Activated CD4-positive, alpha-beta memory T cell treated with anti-CD3 and anti-CD28 coated beads for 36 hours (primary cell): ENCODE results near the gene CDH12. TPM values are rescaled to one million over a fixed set of nuclear protein-coding genes. Genes with fewer than 3 reads are reported as not detected.
"Not testable (repeated sequence)": the region's sequence is repeated elsewhere in the genome, so short reads cannot be mapped to it uniquely, and the experiment has no call there.

ENCODE experiments used
- CTCF ChIA-PET: fragments of 350-600 bp; sonication (Branson Sonifier 250); formaldehyde crosslinking; loops from one replicate; lab custom pipeline; 2021; ENCODE audit warnings: antibody characterized with exemption, inconsistent platforms; lab: Charles Lee
- POLR2A ChIA-PET: fragments of 350-600 bp; sonication (Branson Sonifier 250); formaldehyde crosslinking; loops from one replicate; lab custom pipeline; 2021; ENCODE audit warnings: antibody characterized with exemption; lab: Charles Lee
- DNase-seq: peaks from one replicate; pipeline ENCODE4 v3.0.0-alpha.2; 2020
- H3K27ac Mint-ChIP-seq: one replicate; pipeline ENCODE4 v1.8.0; 2021; ENCODE audit warnings: mixed read lengths
- H3K27me3 Mint-ChIP-seq: one replicate; pipeline ENCODE4 v1.8.0; 2021; ENCODE audit warnings: mixed read lengths
- H3K36me3 Mint-ChIP-seq: one replicate; pipeline ENCODE4 v1.8.0; 2021; ENCODE audit warnings: mixed read lengths
- H3K4me1 Mint-ChIP-seq: one replicate; pipeline ENCODE4 v1.8.0; 2021; ENCODE audit warnings: low read depth, mixed read lengths
- H3K4me3 Mint-ChIP-seq: one replicate; pipeline ENCODE4 v1.8.0; 2021; ENCODE audit warnings: mild to moderate bottlenecking, mixed read lengths
- H3K9me3 Mint-ChIP-seq: one replicate; pipeline ENCODE4 v1.8.0; 2021; ENCODE audit warnings: mixed read lengths
- intact Hi-C: fragments of 100-400 bp; cut with micrococcal nuclease; formaldehyde crosslinking; loops from one replicate; pipeline ENCODE4 v1.15.1; 2023
- total RNA-seq, 2 experiments: library from RNA; stranded (reverse); gene quantifications; one replicate each; pipeline ENCODE4 v1.2.3, GENCODE V29; 2021

The CDH12 gene
- total RNA-seq, 2 experiments from 2014 or later, result not detected

DNA sequence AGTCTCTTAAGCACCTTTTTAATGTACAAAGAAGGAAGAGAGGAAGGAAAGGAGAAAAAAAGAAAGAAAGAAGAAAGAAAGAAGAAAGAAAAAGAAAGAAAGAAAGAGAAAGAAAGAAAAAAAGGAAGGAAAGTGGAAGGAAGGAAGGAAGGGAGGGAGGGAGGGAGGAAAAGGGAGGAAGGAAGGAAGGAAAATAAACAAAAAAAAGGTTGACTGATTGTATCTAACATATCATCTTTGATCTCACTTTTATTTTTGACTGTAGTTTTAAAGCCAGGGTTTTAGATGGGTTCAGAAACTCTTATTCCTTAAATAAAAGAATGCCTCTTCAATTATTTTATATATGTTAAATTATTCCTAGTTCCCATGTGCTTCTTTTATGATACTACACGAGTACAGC, 794.5 kb downstream of the CDH12 start:
- POLR2A ChIA-PET, result no interaction called here

DNA sequence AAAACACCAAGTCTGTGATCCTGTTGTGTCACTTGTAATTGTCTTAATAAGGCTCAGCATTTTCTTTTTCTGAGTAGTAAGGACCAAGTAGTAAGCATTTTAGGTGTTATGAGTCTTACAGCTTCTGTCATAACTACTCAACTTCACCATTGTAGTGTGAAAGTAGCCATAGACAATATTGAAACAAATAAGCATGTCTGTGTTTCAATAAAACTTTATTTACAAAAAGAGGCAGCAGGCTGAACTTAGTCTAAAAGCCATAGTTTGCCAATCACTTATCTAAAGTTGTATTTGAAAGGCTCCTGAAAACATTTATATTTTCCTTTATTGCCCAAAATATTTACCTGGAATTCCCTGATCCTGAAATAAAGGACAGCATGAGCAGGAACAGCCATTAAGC, 796.1 kb downstream of the CDH12 start:
- intact Hi-C loops, result no loop called here
- Mint-ChIP-seq H3K4me3 (no peak overlapping the region), H3K36me3 (no peaks in the 10 kb centered on the region), H3K9me3 (peaks cover 10% of the 10 kb centered on the region), H3K27ac (no peak overlapping the region), H3K4me1 (no peaks in the 10 kb centered on the region), H3K27me3 (no peaks in the 10 kb centered on the region)
- ChIA-PET POLR2A (no interaction called here), CTCF (no interaction called here)
- DNase-seq, result no peak

More for the DNA sequence above, 794.5 kb downstream of the CDH12 start:
- CTCF ChIA-PET, result no interaction called here
- intact Hi-C loops, result no loop called here
- Mint-ChIP-seq H3K36me3 (no peaks in the 10 kb centered on the region), H3K27ac (no peak overlapping the region), H3K27me3 (no peaks in the 10 kb centered on the region), H3K4me3 (no peak overlapping the region), H3K9me3 (peaks cover 5% of the 10 kb centered on the region), H3K4me1 (no peaks in the 10 kb centered on the region)
- no peak for DNase-seq

DNA sequence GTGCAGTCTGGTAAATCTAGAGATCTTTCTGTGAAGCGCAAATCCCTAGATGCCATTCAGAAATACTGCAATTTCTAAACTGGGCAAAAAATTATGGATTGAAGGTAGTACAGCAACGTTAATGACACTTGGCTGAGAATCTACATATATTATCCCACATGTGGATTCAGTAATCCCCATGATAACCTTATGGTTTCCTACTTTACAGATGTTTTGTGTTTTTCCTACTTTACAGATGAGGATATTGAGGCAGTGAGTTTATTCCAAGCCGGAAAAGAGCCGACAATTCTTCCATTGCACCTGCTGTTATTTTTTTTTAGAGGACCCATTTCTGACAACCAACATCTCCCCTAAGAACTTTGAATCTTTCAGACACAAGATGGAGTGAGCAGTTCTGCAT, 796.5 kb downstream of the CDH12 start:
- POLR2A ChIA-PET, result no interaction called here
- intact Hi-C loops, result no loop called here
- CTCF ChIA-PET, result no interaction called here

DNA sequence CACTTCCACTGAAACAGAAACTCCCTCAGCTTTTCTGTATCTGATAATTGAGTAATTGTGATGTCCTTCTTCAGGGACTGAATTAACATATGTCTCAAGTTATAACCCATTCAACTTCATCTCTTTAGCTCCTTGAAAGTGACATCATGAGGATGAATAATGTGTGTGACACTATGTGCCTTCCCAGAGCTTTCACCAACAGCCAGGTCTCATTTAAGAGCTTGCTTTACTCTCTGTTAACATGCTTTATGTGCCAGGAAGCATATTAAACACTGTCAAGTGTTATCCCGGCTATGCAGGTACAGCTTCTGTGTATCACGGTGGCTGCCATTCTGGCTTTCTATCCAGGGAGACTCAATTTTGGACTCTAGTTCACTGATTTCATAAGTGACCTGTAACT, 799.9 kb downstream of the CDH12 start:
- no peaks in the 10 kb centered on the region for H3K27me3 Mint-ChIP-seq

More for the DNA sequence above, 796.5 kb downstream of the CDH12 start:
- Mint-ChIP-seq H3K4me3 (no peak overlapping the region), H3K27me3 (no peaks in the 10 kb centered on the region), H3K27ac (no peak overlapping the region), H3K9me3 (peaks cover 10% of the 10 kb centered on the region), H3K4me1 (no peaks in the 10 kb centered on the region), H3K36me3 (no peaks in the 10 kb centered on the region)
- DNase-seq, result no peak

DNA sequence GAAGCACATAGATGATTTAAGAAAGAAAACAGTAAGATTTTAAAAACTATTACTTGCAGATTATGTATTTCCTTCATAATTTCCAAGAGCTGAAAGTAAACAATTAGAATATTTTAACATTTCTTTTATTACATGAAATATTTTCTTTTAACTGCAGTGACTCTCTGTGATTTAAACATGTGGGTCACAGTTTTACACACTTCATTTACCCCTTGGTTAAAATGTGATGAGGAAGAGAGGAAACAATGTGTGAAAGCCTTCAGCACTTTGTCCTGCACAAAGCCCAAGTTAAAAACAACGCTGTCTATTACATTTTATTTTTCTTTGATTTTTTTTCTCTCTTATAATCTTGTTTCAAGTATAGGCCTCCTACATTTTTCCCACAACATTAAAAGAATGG, 801.3 kb downstream of the CDH12 start:
- intact Hi-C loops, result no loop called here
- no peak for DNase-seq
- CTCF ChIA-PET, result no interaction called here
- Mint-ChIP-seq H3K27me3 (no peaks in the 10 kb centered on the region), H3K27ac (no peak overlapping the region), H3K9me3 (peaks cover 15% of the 10 kb centered on the region), H3K4me1 (no peaks in the 10 kb centered on the region), H3K36me3 (no peaks in the 10 kb centered on the region), H3K4me3 (no peak overlapping the region)
- POLR2A ChIA-PET, result no interaction called here

More for the DNA sequence above, 799.9 kb downstream of the CDH12 start:
- no peak for DNase-seq
- Mint-ChIP-seq H3K4me1 (no peaks in the 10 kb centered on the region), H3K4me3 (no peak overlapping the region), H3K27ac (no peak overlapping the region), H3K36me3 (no peaks in the 10 kb centered on the region), H3K9me3 (peaks cover 12% of the 10 kb centered on the region)
- ChIA-PET CTCF (no interaction called here), POLR2A (no interaction called here)
- intact Hi-C loops, result no loop called here

DNA sequence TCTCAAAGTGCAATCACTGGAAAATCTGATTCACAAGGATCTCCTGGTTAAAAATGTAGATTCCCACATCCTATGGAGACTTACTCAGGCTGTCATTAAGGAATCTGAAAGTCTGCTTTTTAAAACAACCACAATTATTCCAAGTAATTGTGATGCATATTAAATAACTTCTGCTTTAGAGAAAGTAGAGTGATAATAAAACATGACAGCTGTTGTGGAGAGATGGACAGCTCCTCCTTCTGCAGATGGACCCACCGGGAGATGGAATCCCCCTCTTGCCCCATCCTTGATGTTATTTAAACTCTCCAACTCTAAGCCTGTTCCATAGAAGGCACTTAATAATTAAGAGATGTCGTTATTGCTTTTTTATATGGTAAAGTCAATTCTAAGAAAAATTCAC, 802.2 kb downstream of the CDH12 start:
- Mint-ChIP-seq H3K27me3 (no peaks in the 10 kb centered on the region), H3K4me1 (no peaks in the 10 kb centered on the region), H3K4me3 (no peak overlapping the region), H3K36me3 (no peaks in the 10 kb centered on the region), H3K9me3 (peaks cover 12% of the 10 kb centered on the region), H3K27ac (no peak overlapping the region)
- ChIA-PET CTCF (no interaction called here), POLR2A (no interaction called here)
- intact Hi-C loops, result no loop called here
- no peak for DNase-seq

DNA sequence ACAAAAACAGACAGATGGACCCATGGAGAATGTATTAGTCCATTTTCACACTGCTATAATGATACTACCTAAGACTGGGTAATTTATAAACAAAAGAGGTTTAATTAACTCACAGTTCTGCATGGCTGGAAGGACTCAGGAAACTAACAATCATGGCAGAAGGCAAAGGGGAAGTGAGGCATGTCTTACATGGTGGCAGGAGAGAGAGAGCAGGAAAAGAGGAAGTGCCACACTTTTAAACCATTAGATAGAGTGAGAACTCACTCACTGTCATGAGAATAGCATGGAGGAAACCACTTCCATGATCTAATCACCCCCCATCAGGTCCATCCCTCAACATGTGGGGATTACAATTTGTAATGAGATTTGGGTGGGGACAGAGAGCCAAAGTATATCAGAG, 808.9 kb downstream of the CDH12 start:
- no peaks in the 10 kb centered on the region for H3K36me3 Mint-ChIP-seq
- intact Hi-C loops, result no loop called here
- no peaks in the 10 kb centered on the region for H3K4me1 Mint-ChIP-seq
- peaks cover 9% of the 10 kb centered on the region for H3K9me3 Mint-ChIP-seq
- H3K4me3 Mint-ChIP-seq, result no peak overlapping the region
- ChIA-PET CTCF (no interaction called here), POLR2A (no interaction called here)
- no peak for DNase-seq
- H3K27ac Mint-ChIP-seq, result no peak overlapping the region
- no peaks in the 10 kb centered on the region for H3K27me3 Mint-ChIP-seq

DNA sequence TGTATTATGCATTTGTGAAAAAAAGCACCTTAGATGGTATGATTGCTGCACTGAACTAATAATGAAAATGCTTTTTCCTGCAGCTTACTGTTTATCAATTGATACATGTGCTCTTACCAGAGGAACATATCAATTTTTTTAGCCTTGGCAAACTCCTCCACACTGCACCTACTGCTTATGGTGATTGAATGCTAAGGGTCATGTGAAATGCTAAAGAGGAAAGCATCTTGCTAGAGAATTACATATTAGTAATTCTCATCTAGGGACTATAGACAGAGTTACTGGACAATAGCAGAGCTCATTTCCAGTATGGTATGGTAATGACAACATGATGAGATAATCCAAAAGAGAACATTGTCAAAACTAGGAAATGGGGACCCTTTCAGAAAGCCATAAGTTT, 817.1 kb downstream of the CDH12 start:
- Mint-ChIP-seq H3K9me3 (peaks cover 9% of the 10 kb centered on the region), H3K27ac (no peak overlapping the region), H3K36me3 (no peaks in the 10 kb centered on the region), H3K4me3 (no peak overlapping the region), H3K4me1 (no peaks in the 10 kb centered on the region), H3K27me3 (no peaks in the 10 kb centered on the region)
- ChIA-PET POLR2A (no interaction called here), CTCF (no interaction called here)
- intact Hi-C loops, result no loop called here
- no peak for DNase-seq

DNA sequence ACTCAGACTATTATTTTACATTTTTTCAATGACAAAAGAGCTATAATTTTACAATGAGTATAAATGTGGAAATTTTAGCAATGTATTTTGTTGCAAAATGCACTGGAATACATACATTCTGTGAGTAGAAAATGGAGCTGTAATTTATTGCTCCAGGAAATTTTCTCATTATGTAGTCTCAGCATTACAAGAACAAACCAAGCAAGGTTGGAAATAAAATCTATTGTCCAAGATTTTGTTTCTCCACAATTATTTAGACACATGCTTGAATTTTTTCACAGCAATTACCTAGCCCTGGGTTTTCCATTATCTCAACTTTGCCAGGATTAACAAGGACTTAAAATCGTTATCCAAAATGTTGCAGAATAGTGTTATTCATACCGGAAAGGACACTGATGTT, 820.1 kb downstream of the CDH12 start:
- no peak overlapping the region for H3K4me3 Mint-ChIP-seq
- CTCF ChIA-PET, result no interaction called here
- DNase-seq, result no peak
- no peaks in the 10 kb centered on the region for H3K36me3 Mint-ChIP-seq
- intact Hi-C loops, result no loop called here
- POLR2A ChIA-PET, result no interaction called here
- no peak overlapping the region for H3K27ac Mint-ChIP-seq
- no peaks in the 10 kb centered on the region for H3K4me1 Mint-ChIP-seq
- no peaks in the 10 kb centered on the region for H3K27me3 Mint-ChIP-seq
- peaks cover 4% of the 10 kb centered on the region for H3K9me3 Mint-ChIP-seq

DNA sequence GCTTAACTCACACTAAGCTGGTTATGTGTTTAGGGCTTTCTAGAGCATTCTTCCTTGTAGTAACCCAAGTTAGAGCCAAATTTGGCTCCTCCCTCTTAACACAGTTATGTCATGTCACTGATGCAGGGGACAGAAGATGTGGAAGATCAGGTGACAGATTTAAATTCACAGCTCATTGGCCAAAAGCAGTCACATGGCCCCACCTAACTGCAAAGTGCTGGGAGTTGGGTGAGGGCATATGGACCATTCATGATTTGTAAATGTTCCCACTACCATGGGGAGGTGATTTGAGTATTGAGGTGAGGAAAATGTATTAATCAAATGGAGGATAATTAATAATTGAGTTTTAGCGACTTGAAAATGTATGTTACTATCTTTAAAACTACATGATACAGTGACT, 829.4 kb downstream of the CDH12 start:
- CTCF ChIA-PET, result no interaction called here
- POLR2A ChIA-PET, result no interaction called here
- H3K36me3 Mint-ChIP-seq, result no peaks in the 10 kb centered on the region

DNA sequence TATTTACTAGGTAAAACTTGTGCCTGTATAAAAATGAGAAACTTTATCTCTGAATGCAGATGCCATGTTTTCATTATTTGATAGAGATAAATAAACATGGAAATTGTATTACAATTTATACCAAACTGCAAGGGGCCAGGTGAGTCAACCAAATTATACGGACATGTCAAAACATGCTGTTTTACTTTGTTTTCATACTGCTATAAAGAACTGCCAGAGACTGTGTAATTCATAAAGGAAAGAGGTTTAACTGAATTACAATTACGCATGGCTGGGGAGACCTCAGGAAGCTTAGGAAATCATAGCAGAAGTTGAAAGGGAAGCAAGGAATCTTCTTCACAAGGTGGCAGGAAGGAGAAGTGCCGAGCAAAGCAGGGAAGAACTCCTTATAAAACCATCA, 840.3 kb downstream of the CDH12 start:
- H3K4me3 Mint-ChIP-seq, intact Hi-C loops, POLR2A ChIA-PET, H3K27ac Mint-ChIP-seq, H3K4me1 Mint-ChIP-seq, H3K27me3 Mint-ChIP-seq, H3K9me3 Mint-ChIP-seq, DNase-seq, CTCF ChIA-PET, H3K36me3 Mint-ChIP-seq: not testable (repeated sequence)

More for the DNA sequence above, 829.4 kb downstream of the CDH12 start:
- no peaks in the 10 kb centered on the region for H3K4me1 Mint-ChIP-seq
- intact Hi-C loops, result no loop called here
- H3K4me3 Mint-ChIP-seq, result no peak overlapping the region
- peaks cover 26% of the 10 kb centered on the region for H3K9me3 Mint-ChIP-seq
- H3K27me3 Mint-ChIP-seq, result no peaks in the 10 kb centered on the region
- no peak for DNase-seq
- H3K27ac Mint-ChIP-seq, result no peak overlapping the region

DNA sequence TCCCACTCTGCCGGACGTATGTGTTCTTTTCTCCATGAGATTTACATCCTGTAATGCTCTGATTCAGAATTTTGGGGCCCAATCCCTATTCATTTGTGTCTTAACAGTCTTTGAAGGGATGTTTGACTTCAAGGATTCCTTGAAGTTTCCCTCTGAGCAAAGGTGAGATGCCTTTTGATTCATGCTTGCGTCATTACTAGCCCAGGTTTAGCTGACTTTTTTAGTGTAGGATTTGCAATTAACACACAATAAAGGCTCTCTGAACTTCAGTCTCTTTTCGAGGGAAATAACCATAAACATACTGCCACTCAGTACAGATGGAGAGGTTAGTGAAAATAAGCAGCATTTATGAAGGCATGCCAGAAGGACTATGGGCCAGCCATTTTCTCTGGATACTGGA, 842.3 kb downstream of the CDH12 start:
- intact Hi-C loops, H3K9me3 Mint-ChIP-seq, POLR2A ChIA-PET: not testable (repeated sequence)

DNA sequence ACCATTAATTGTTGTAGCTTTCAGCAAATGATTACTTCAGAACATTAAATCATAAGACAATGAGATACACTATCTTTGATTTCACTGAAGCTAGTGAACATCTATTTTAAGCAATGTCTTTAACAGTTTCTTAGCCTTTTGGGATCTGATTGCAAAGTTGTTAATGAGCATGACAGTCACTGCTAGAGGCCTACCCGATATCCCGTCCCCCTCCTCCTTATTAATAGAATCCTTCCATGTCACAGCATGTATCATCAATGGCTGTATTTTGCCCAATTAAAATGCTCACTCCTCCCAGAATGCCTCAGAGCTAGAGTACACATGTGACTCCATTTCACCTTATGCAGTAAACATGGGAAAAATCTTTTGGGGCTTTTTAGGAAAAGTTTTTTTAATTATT, 852.0 kb downstream of the CDH12 start:
- intact Hi-C loops, H3K27me3 Mint-ChIP-seq, H3K4me3 Mint-ChIP-seq, DNase-seq, POLR2A ChIA-PET, H3K27ac Mint-ChIP-seq, H3K9me3 Mint-ChIP-seq, H3K4me1 Mint-ChIP-seq, H3K36me3 Mint-ChIP-seq, CTCF ChIA-PET: not testable (repeated sequence)

More for the DNA sequence above, 842.3 kb downstream of the CDH12 start:
- H3K36me3 Mint-ChIP-seq, H3K4me3 Mint-ChIP-seq, H3K27ac Mint-ChIP-seq, CTCF ChIA-PET, DNase-seq, H3K27me3 Mint-ChIP-seq, H3K4me1 Mint-ChIP-seq: not testable (repeated sequence)

DNA sequence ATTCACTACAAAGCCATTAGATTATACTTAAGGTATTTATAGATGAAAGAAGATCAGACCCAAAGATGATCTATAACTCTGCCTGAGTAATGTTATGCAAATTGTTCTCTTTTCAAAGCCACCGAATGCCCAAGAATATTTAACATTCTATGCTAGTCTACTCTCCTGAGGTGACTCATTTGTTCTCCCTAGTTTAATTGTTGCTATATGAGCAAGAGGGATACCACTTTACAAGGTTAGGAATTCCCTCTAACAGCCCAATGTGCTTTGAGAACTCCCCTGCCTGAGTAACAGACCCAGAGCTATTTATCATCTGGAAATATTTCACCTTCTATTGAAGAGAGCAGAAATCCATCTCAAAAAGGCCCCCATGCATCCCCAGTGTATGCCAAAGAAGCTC, 867.3 kb downstream of the CDH12 start:
- CTCF ChIA-PET, H3K36me3 Mint-ChIP-seq, DNase-seq, H3K27me3 Mint-ChIP-seq, H3K9me3 Mint-ChIP-seq, POLR2A ChIA-PET, H3K27ac Mint-ChIP-seq, H3K4me3 Mint-ChIP-seq, H3K4me1 Mint-ChIP-seq, intact Hi-C loops: not testable (repeated sequence)
